GM19395 (cell line): Measurements from ENCODE around the gene KDM4B.

Source experiments
- ATAC-seq: cut with Tn5 transposase; IDR thresholded peaks from one replicate; pipeline ENCODE4 v1.9.1; 2021; ENCODE audit warnings: mild to moderate bottlenecking, moderate library complexity; ENCODE audit not compliant: unreplicated experiment

The KDM4B gene

GRCh38 chr19:5048091-5048726 lies 79.3 kb downstream of the KDM4B start:
- no peak for ATAC-seq

GRCh38 chr19:5048727-5049553 lies 80.0 kb downstream of the KDM4B start:
- ATAC-seq: no peak

GRCh38 chr19:5049561-5049960 lies 80.6 kb downstream of the KDM4B start:
- no peak for ATAC-seq

- ATAC-seq: no peak
Observed at GRCh38 chr19:5050067-5050656, 81.2 kb downstream of the KDM4B start.

- no peak for ATAC-seq
Observed at GRCh38 chr19:5050905-5051304, 82.0 kb downstream of the KDM4B start.

- ATAC-seq: no peak
Observed at GRCh38 chr19:5051619-5052018, 82.7 kb downstream of the KDM4B start.

GRCh38 chr19:5052515-5052914 lies 83.6 kb downstream of the KDM4B start:
- ATAC-seq: no peak

- no peak for ATAC-seq
Observed at GRCh38 chr19:5052945-5053485, 84.1 kb downstream of the KDM4B start.

- ATAC-seq: no peak
Observed at GRCh38 chr19:5053661-5054060, 84.7 kb downstream of the KDM4B start.

- ATAC-seq: no peak
Observed at GRCh38 chr19:5054551-5055456, 85.9 kb downstream of the KDM4B start.

- ATAC-seq: no peak
Observed at GRCh38 chr19:5055457-5055776, 86.5 kb downstream of the KDM4B start.

- no peak for ATAC-seq
Observed at GRCh38 chr19:5057860-5058259, 88.9 kb downstream of the KDM4B start.

GRCh38 chr19:5058521-5059212 lies 89.8 kb downstream of the KDM4B start:
- no peak for ATAC-seq

- no peak for ATAC-seq
Observed at GRCh38 chr19:5059213-5059574, 90.3 kb downstream of the KDM4B start.

- ATAC-seq: no peak
Observed at GRCh38 chr19:5059793-5060192, 90.9 kb downstream of the KDM4B start.

- ATAC-seq: no peak
Observed at GRCh38 chr19:5062195-5062594, 93.3 kb downstream of the KDM4B start.

- ATAC-seq: no peak
Observed at GRCh38 chr19:5062799-5063198, 93.9 kb downstream of the KDM4B start.

GRCh38 chr19:5063873-5064645 lies 95.1 kb downstream of the KDM4B start:
- ATAC-seq: no peak

- ATAC-seq: no peak
Observed at GRCh38 chr19:5064896-5065295, 96.0 kb downstream of the KDM4B start.

GRCh38 chr19:5065663-5066093 lies 96.8 kb downstream of the KDM4B start:
- ATAC-seq: no peak
